H1 (cell line): ENCODE data around the gene SFTPB. TPM values are rescaled to one million over a fixed set of nuclear protein-coding genes. Genes with fewer than 3 reads are reported as not detected.

Source experiments
- CHD7 ChIP-seq: fragments of 300-600 bp; sonication (generic); IDR thresholded peaks from 2 replicates; pipeline ENCODE4 v1.7.1; 2012; ENCODE audit warnings: low read length, moderate library complexity, mild to moderate bottlenecking, inconsistent platforms; ENCODE audit not compliant: insufficient replicate concordance
- JUN ChIP-seq: IDR thresholded peaks from 2 replicates; pipeline ENCODE4 v1.6.1; 2011; ENCODE audit warnings: low read depth, mild to moderate bottlenecking, improper control_type of control experiment, low read length
- POLR2A ChIP-seq, 2 experiments: IDR thresholded peaks; 1 replicate in 1 of 2; 2 replicates in 1 of 2; pipeline ENCODE4 v1.6.1; 2011; ENCODE audit warnings: low read depth in 2 of 2, low read length in 2 of 2, mild to moderate bottlenecking in 2 of 2; ENCODE audit errors: control extremely low read depth in 1 of 2
- RFX5 ChIP-seq: IDR thresholded peaks from 2 replicates; pipeline ENCODE4 v1.6.1; 2011; ENCODE audit warnings: low read depth, low read length, improper control_type of control experiment, borderline replicate concordance
- TEAD4 ChIP-seq: IDR thresholded peaks from 2 replicates; pipeline ENCODE4 v1.6.1; 2012; ENCODE audit warnings: low read depth, low read length, inconsistent platforms, mixed read lengths
- polyA plus RNA-seq, 7 experiments: library from polyadenylated mRNA; depleted of rRNA in 3 of 7; stranded (reverse) in 5 of 7; unstranded in 2 of 7; fragments of >200 nt in 5 of 7; fragments of 200-250 nt in 2 of 7; gene quantifications; 1 replicate in 5 of 7; 2 replicates in 1 of 7; 4 replicates in 1 of 7; pipeline versions ENCODE4 v1.2.1 to v1.2.3, GENCODE V29; 2011 to 2013; ENCODE audit warnings: missing spikeins in 2 of 7, mixed read lengths in 2 of 7
- total RNA-seq: library from RNA; stranded (reverse); fragmentation: NEBNext Ultra II Directional; extraction: Animal tissue kit (Norgen Biotek cat#: 25700); gene quantifications from 2 replicates; pipeline ENCODE4 v1.2.1, GENCODE V29; 2021

SFTPB gene
- total and polyA plus RNA-seq, 2 of the 8 experiments (the other 6 are each of a cell fraction or from before 2014, with no cell fraction given) = not detected

- TF ChIP-seq CHD7 (no peak), JUN (no peak), RFX5 (no peak), POLR2A (IDR thresholded peaks at IDR 0.05; ENCODE audit: control extremely low read depth in 1 of 2, low read depth in 2 of 2, low read length in 2 of 2) (no peak), TEAD4 (no peak)
- TF ChIP-seq, all 59 proteins: peak for 0
Observed at GRCh38 chr2:85682378-85682777, 14.4 kb upstream of the SFTPB start (continued).
